CD4-positive, alpha-beta T cell treated with Interleukin-15 for 1 hour (primary cell): ENCODE data around the gene SUGT1.

Experiments used
- DNase-seq: peaks from one replicate; pipeline ENCODE4 v3.0.0-alpha.2; 2020

Gene SUGT1

GRCh38 chr13:52738719-52739467, 86.3 kb downstream of the SUGT1 start:
- no peak for DNase-seq

GRCh38 chr13:52739468-52740071, 86.9 kb downstream of the SUGT1 start, which contains the start of gene CNMD:
Gene CNMD, minus strand, starts transcription at chr13:52739820. Its CDS starts 119 bp downstream, at chr13:52739701.
- no peak for DNase-seq

GRCh38 chr13:52743569-52743968, 90.9 kb downstream of the SUGT1 start:
- DNase-seq: no peak

- no peak for DNase-seq
Observed at GRCh38 chr13:52743988-52744387, 91.4 kb downstream of the SUGT1 start.

- DNase-seq: no peak
Observed at GRCh38 chr13:52744842-52745375, 92.3 kb downstream of the SUGT1 start.

- no peak for DNase-seq
Observed at GRCh38 chr13:52746141-52746540, 93.5 kb downstream of the SUGT1 start.

- DNase-seq: no peak
Observed at GRCh38 chr13:52749419-52749818, 96.8 kb downstream of the SUGT1 start.
